GM12878 (cell line): ENCODE measurements around the gene SRCAP. TPM values are rescaled to one million over a fixed set of nuclear protein-coding genes. Genes with fewer than 3 reads are reported as not detected.

ENCODE experiments used
- ATAC-seq: fragments of 200-7000 bp; cut with Tn5 transposase; 3 replicates; pipeline ENCODE4 v1.9.1; 2020; ENCODE audit warnings: mild to moderate bottlenecking, moderate library complexity
- BruUV-seq: library from RNA; stranded (reverse); fragments of 400-500 nt; replicated peaks from 2 replicates; lab custom pipeline; 2021; lab: Mats Ljungman, UMichigan
- CTCF ChIA-PET: fragments of 300-600 bp; sonication (Branson Sonifier 250); formaldehyde crosslinking; extraction: SDS; loops from one replicate; lab custom pipeline; 2021; ENCODE audit warnings: inconsistent platforms; lab: Yijun Ruan, JAX
- POLR2A ChIA-PET: fragments of 350-600 bp; formaldehyde crosslinking; extraction: SDS; loops from one replicate; lab custom pipeline; 2021; ENCODE audit warnings: inconsistent platforms; lab: Charles Lee
- RAD21 ChIA-PET: fragments of 300-600 bp; sonication (Branson Sonifier 250); formaldehyde crosslinking; loops from one replicate; lab custom pipeline; 2023; ENCODE audit warnings: antibody characterized with exemption; ENCODE audit not compliant: unreplicated experiment; lab: Charles Lee
- SMC1A ChIA-PET: fragments of 300-600 bp; sonication (Branson Sonifier 250); formaldehyde crosslinking; loops from one replicate; lab custom pipeline; 2023; ENCODE audit not compliant: unreplicated experiment, uncharacterized antibody; lab: Charles Lee
- DNase-seq: peaks from one replicate; pipeline ENCODE4 v3.0.0-alpha.2; 2011; ENCODE audit warnings: low read depth, low spot score
- FAIRE-seq: peaks from 3 replicates; lab custom pipeline; 2011; peaks lifted over from hg19 to GRCh38; lab: Jason Lieb, UNC
- H2AFZ ChIP-seq: 2 replicates; pipeline ENCODE4 v1.6.0; 2011; ENCODE audit warnings: low read depth, low read length, control low read depth; ENCODE audit not compliant: control insufficient read depth
- H3K27ac ChIP-seq: 2 replicates; pipeline ENCODE4 v1.5.1; 2011; ENCODE audit warnings: control low read depth; ENCODE audit not compliant: control insufficient read depth, insufficient read depth
- H3K27me3 ChIP-seq, 2 experiments: replicated peaks in 1 of 2; 2 replicates each; pipeline versions ENCODE4 v1.6.0 to v1.6.1; 2011; ENCODE audit warnings: low read length in 1 of 2; ENCODE audit not compliant: control insufficient read depth in 2 of 2, insufficient read depth in 2 of 2
- H3K36me3 ChIP-seq, 2 experiments: 2 replicates each; pipeline ENCODE4 v1.5.1; 2011; ENCODE audit warnings: low read length in 1 of 2; ENCODE audit not compliant: control insufficient read depth in 2 of 2, insufficient read depth in 2 of 2
- H3K4me1 ChIP-seq: 2 replicates; pipeline ENCODE4 v1.6.1; 2011; ENCODE audit warnings: mild to moderate bottlenecking, low read length, moderate library complexity, mixed read lengths; ENCODE audit not compliant: control insufficient read depth, insufficient read depth
- H3K4me2 ChIP-seq: 2 replicates; pipeline ENCODE4 v1.6.0; 2011; ENCODE audit warnings: control low read depth; ENCODE audit not compliant: control insufficient read depth, insufficient read depth
- H3K4me3 ChIP-seq: fragments of 200-600 bp; sonication (generic); 2 replicates; pipeline ENCODE4 v1.5.1; 2016
- H3K79me2 ChIP-seq: 2 replicates; pipeline ENCODE4 v1.6.0; 2011; ENCODE audit warnings: low read length; ENCODE audit not compliant: control insufficient read depth, insufficient read depth
- H3K9ac ChIP-seq: 2 replicates; pipeline ENCODE4 v1.8.0; 2011; ENCODE audit warnings: low read length, control low read depth, mixed read lengths; ENCODE audit not compliant: control insufficient read depth, insufficient read depth
- H3K9me3 ChIP-seq: replicated peaks from 3 replicates; pipeline ENCODE4 v1.5.1; 2011; ENCODE audit warnings: mild to moderate bottlenecking, low read length; ENCODE audit not compliant: control insufficient read depth, insufficient read depth
- H4K20me1 ChIP-seq: 2 replicates; pipeline ENCODE4 v1.6.0; 2011; ENCODE audit not compliant: control insufficient read depth, insufficient read depth
- NFXL1 ChIP-seq: fragments of 450-650 bp; IDR thresholded peaks from 2 replicates; pipeline ENCODE4 v1.6.1; 2017; ENCODE audit warnings: antibody characterized with exemption, mild to moderate bottlenecking, borderline replicate concordance
- PAX5 ChIP-seq: IDR thresholded peaks from 2 replicates; pipeline ENCODE4 v1.6.1; 2011; ENCODE audit warnings: low read depth, low read length, borderline replicate concordance
- REST ChIP-seq: IDR thresholded peaks from 2 replicates; pipeline ENCODE4 v1.6.1; 2012; ENCODE audit warnings: mild to moderate bottlenecking, low read depth, low read length
- SKIL ChIP-seq: fragments of 450-650 bp; IDR thresholded peaks from 2 replicates; pipeline ENCODE4 v1.6.1; 2017; ENCODE audit warnings: mild to moderate bottlenecking, low read depth, inconsistent platforms; ENCODE audit not compliant: poor library complexity, severe bottlenecking
- SMC3 ChIP-seq: IDR thresholded peaks from 2 replicates; pipeline ENCODE4 v1.6.1; 2011; ENCODE audit warnings: low read length, improper control_type of control experiment, borderline replicate concordance
- SRF ChIP-seq, 2 experiments: IDR thresholded peaks; 2 replicates each; pipeline ENCODE4 v1.6.1; 2011; ENCODE audit warnings: low read depth in 2 of 2, low read length in 2 of 2, mild to moderate bottlenecking in 1 of 2, moderate library complexity in 1 of 2
- STAT3 ChIP-seq: IDR thresholded peaks from 2 replicates; pipeline ENCODE4 v1.6.1; 2011; ENCODE audit warnings: low read depth, low read length, improper control_type of control experiment
- WGBS: methylation state at CpG from one replicate; pipeline ENCODE4 v1.1.6; 2016; ENCODE audit warnings: low lambda C conversion rate; ENCODE audit not compliant: insufficient replicate concordance, insufficient coverage; ENCODE audit errors: missing lambda C conversion rate; 5-methylcytosine and 5-hydroxymethylcytosine counted together
- in situ Hi-C: fragments of 300-500 bp; cut with MboI; formaldehyde crosslinking; loops from 9 replicates; pipeline ENCODE4 v1.14.3; 2018; ENCODE audit warnings: mixed read lengths
- intact Hi-C: fragments of 100-400 bp; cut with micrococcal nuclease; formaldehyde crosslinking; loops from one replicate; pipeline ENCODE4 v1.14.2; 2022; ENCODE audit not compliant: unreplicated experiment
- polyA plus RNA-seq, 11 experiments: library from polyadenylated mRNA; depleted of rRNA in 4 of 11; unstranded in 6 of 11; stranded (reverse) in 5 of 11; fragments of >200 nt; fragmentation: Nextera tagmentation in 4 of 11; fragmentation: Illumina TruSeq in 1 of 11; extraction: Ambion mirVana in 4 of 11; extraction: Trizol in 1 of 11; gene quantifications; 1 replicate in 1 of 11; 2 replicates in 10 of 11; pipeline versions ENCODE4 v1.2.1 to v1.2.3, GENCODE V29; 2011 to 2016; ENCODE audit warnings: inconsistent platforms in 2 of 11, missing spikeins in 2 of 11, low read depth in 1 of 11
- total RNA-seq, 4 experiments: library from RNA; depleted of rRNA in 3 of 4; stranded (reverse); fragments of >200 nt in 3 of 4; fragmentation: Illumina TruSeq in 1 of 4; extraction: Trizol in 1 of 4; gene quantifications; 2 replicates each; pipeline versions ENCODE4 v1.2.1 to v1.2.3, GENCODE V29; 2013 to 2021
- TF ChIP-seq, protein P1 (sequence below): fragments of 450-650 bp; IDR thresholded peaks from 2 replicates; pipeline ENCODE4 v1.6.1; 2018; ENCODE audit warnings: borderline replicate concordance, mild to moderate bottlenecking; ENCODE audit not compliant: partially characterized antibody
- TF ChIP-seq, protein P2 (sequence below): fragments of 450-650 bp; conservative IDR thresholded peaks from 2 replicates; pipeline ENCODE4 v1.6.1; 2017; ENCODE audit warnings: mild to moderate bottlenecking, moderate library complexity
- TF ChIP-seq, protein P3 (sequence below), 3 experiments: IDR thresholded peaks in 2 of 3; conservative IDR thresholded peaks in 1 of 3; 2 replicates each; pipeline ENCODE4 v1.5.1; 2011; ENCODE audit warnings: low read depth in 3 of 3, low read length in 3 of 3, mild to moderate bottlenecking in 3 of 3, control low read depth in 2 of 3, moderate library complexity in 2 of 3, inconsistent platforms in 1 of 3, mixed read lengths in 1 of 3; ENCODE audit not compliant: control insufficient read depth in 2 of 3, insufficient read depth in 1 of 3; ENCODE audit errors: extremely low read depth in 1 of 3

Gene SRCAP
- total and polyA plus RNA-seq, 10 of the 15 experiments (the other 5 are each of a cell fraction or from before 2014, with no cell fraction given), result 0.24 to 58.4 (median 11.6) TPM

GRCh38 chr16:30654856-30655255 lies 44.1 kb upstream of the SRCAP start:
- in situ Hi-C loops (loop anchor here (25.0 kb wide), 1 partner anchor 1232 kb away; no protein-coding TSS in a partner anchor), intact Hi-C loops (loop anchor here (5.0 to 10.0 kb wide), 4 partner anchors 80 to 270 kb away; partner anchors contain the start of genes BCL7C, CFAP119, CTF1 and FBXL19)
- CTCF ChIA-PET, result interaction anchor here (0.6 kb wide), 1 partner anchor 282 kb away, joined by 3 read pairs; no protein-coding TSS in a partner anchor
- peaks cover 27% of the 10 kb centered on the region for H3K79me2 ChIP-seq
- no peaks in the 10 kb centered on the region for H4K20me1 ChIP-seq
- no peak overlapping the region for H3K4me3 ChIP-seq
- SMC1A ChIA-PET, result interaction anchor here (1.0 kb wide), 1 partner anchor 38 kb away, joined by 3 read pairs; no protein-coding TSS in a partner anchor
- no peak for DNase-seq
- no peak overlapping the region for H3K9ac ChIP-seq
- H3K9me3 ChIP-seq, result no peaks in the 10 kb centered on the region
- H3K4me1 ChIP-seq, result peaks cover 20% of the 10 kb centered on the region
- BruUV-seq, result no TSS peak
- no peak overlapping the region for H3K4me2 ChIP-seq
- RAD21 ChIA-PET, result no interaction called here
- POLR2A ChIA-PET, result interaction anchor here (0.5 to 1.1 kb wide), 2 partner anchors 11 to 39 kb away, joined by 4 read pairs; no protein-coding TSS in a partner anchor
- H3K27ac ChIP-seq, result no peak overlapping the region
- peaks cover 13 to 24% of the 10 kb centered on the region in 2 experiments for H3K36me3 ChIP-seq
- H3K27me3 ChIP-seq, result no peaks in the 10 kb centered on the region
- no peak for FAIRE-seq
- WGBS, result over 99% methylated on average over 15 of the region's 18 CpGs
- no peak overlapping the region for H2AFZ ChIP-seq
- ATAC-seq, result no peak
- TF ChIP-seq, protein P1, sequence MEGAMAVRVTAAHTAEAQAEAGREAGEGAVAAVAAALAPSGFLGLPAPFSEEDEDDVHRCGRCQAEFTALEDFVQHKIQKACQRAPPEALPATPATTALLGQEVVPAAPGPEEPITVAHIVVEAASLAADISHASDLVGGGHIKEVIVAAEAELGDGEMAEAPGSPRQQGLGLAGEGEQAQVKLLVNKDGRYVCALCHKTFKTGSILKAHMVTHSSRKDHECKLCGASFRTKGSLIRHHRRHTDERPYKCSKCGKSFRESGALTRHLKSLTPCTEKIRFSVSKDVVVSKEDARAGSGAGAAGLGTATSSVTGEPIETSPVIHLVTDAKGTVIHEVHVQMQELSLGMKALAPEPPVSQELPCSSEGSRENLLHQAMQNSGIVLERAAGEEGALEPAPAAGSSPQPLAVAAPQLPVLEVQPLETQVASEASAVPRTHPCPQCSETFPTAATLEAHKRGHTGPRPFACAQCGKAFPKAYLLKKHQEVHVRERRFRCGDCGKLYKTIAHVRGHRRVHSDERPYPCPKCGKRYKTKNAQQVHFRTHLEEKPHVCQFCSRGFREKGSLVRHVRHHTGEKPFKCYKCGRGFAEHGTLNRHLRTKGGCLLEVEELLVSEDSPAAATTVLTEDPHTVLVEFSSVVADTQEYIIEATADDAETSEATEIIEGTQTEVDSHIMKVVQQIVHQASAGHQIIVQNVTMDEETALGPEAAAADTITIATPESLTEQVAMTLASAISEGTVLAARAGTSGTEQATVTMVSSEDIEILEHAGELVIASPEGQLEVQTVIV, result no peak
- TF ChIP-seq, protein P2, sequence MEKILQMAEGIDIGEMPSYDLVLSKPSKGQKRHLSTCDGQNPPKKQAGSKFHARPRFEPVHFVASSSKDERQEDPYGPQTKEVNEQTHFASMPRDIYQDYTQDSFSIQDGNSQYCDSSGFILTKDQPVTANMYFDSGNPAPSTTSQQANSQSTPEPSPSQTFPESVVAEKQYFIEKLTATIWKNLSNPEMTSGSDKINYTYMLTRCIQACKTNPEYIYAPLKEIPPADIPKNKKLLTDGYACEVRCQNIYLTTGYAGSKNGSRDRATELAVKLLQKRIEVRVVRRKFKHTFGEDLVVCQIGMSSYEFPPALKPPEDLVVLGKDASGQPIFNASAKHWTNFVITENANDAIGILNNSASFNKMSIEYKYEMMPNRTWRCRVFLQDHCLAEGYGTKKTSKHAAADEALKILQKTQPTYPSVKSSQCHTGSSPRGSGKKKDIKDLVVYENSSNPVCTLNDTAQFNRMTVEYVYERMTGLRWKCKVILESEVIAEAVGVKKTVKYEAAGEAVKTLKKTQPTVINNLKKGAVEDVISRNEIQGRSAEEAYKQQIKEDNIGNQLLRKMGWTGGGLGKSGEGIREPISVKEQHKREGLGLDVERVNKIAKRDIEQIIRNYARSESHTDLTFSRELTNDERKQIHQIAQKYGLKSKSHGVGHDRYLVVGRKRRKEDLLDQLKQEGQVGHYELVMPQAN, result no peak
- TF ChIP-seq SMC3 (no peak), PAX5 (no peak), SKIL (no peak), REST (no peak), NFXL1 (no peak), STAT3 (no peak), SRF (IDR thresholded peaks at IDR 0.05; ENCODE audit: low read depth in 2 of 2, low read length in 2 of 2) (no peak)
- TF ChIP-seq, protein P3, sequence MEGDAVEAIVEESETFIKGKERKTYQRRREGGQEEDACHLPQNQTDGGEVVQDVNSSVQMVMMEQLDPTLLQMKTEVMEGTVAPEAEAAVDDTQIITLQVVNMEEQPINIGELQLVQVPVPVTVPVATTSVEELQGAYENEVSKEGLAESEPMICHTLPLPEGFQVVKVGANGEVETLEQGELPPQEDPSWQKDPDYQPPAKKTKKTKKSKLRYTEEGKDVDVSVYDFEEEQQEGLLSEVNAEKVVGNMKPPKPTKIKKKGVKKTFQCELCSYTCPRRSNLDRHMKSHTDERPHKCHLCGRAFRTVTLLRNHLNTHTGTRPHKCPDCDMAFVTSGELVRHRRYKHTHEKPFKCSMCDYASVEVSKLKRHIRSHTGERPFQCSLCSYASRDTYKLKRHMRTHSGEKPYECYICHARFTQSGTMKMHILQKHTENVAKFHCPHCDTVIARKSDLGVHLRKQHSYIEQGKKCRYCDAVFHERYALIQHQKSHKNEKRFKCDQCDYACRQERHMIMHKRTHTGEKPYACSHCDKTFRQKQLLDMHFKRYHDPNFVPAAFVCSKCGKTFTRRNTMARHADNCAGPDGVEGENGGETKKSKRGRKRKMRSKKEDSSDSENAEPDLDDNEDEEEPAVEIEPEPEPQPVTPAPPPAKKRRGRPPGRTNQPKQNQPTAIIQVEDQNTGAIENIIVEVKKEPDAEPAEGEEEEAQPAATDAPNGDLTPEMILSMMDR (IDR thresholded peaks at IDR 0.05 in 2 of 3, conservative IDR thresholded peaks at IDR 0.05 in 1 of 3; ENCODE audit: control insufficient read depth in 2 of 3, extremely low read depth in 1 of 3, insufficient read depth in 1 of 3, low read depth in 3 of 3, low read length in 3 of 3), result no peak
